Right ventricle myocardium superior (tissue), 1 donor: ENCODE measurements around the gene ENPEP. TPM values are rescaled to one million over a fixed set of nuclear protein-coding genes. Genes with fewer than 3 reads are reported as not detected.

ENCODE experiments used
- total RNA-seq: library from RNA; stranded (reverse); fragmentation: NEBNext Ultra II Directional; extraction: Animal tissue kit (Norgen Biotek cat#: 25700); gene quantifications from one replicate; pipeline ENCODE4 v1.2.1, GENCODE V29; 2021
- donor health status: DM: no; HTN: yes; CAD: no; lungs with severe emphysema.

Gene ENPEP
- total RNA-seq, 1 donor from 2014 or later, result 3.3 TPM

Other genes starting within 250 kb of the ENPEP start
- not detected for gene PITX2, start 146.9 kb downstream of the ENPEP start, total RNA-seq